Hematopoietic multipotent progenitor cell treated with erythropoietin and hydrocortisone succinate and interleukin-3 and kit ligand, for 15 days (in vitro differentiated cells): ENCODE results near the gene DNAH9.
"Not testable (repeated sequence)": the region's sequence is repeated elsewhere in the genome, so short reads cannot be mapped to it uniquely, and the experiment has no call there.

Experiments used
- DNase-seq: peaks from one replicate; pipeline ENCODE4 v3.0.0-alpha.2; 2015; ENCODE audit warnings: low spot score

The DNAH9 gene

GRCh38 chr17:11916091-11916490 is 317.8 kb downstream of the DNAH9 start:
- DNase-seq: no peak

- no peak for DNase-seq
Measured at GRCh38 chr17:11917415-11917814, 319.1 kb downstream of the DNAH9 start.

GRCh38 chr17:11921296-11921695 is 323.0 kb downstream of the DNAH9 start:
- no peak for DNase-seq

GRCh38 chr17:11922638-11923037 is 324.4 kb downstream of the DNAH9 start:
- DNase-seq: no peak

GRCh38 chr17:11924076-11924475 is 325.8 kb downstream of the DNAH9 start:
- DNase-seq: no peak

GRCh38 chr17:11925262-11926021 is 327.2 kb downstream of the DNAH9 start:
- no peak for DNase-seq

- no peak for DNase-seq
Measured at GRCh38 chr17:11928436-11928835, 330.2 kb downstream of the DNAH9 start.

GRCh38 chr17:11932337-11932898 is 334.1 kb downstream of the DNAH9 start:
- DNase-seq: no peak

GRCh38 chr17:11935734-11936406 is 337.6 kb downstream of the DNAH9 start:
- DNase-seq: peak; percentile 66

- no peak for DNase-seq
Measured at GRCh38 chr17:11940904-11941303, 342.6 kb downstream of the DNAH9 start.

GRCh38 chr17:11943086-11943485 is 344.8 kb downstream of the DNAH9 start:
- not testable (repeated sequence) for DNase-seq

- DNase-seq: no peak
Measured at GRCh38 chr17:11943759-11944347, 345.6 kb downstream of the DNAH9 start.

GRCh38 chr17:11944587-11944986 is 346.3 kb downstream of the DNAH9 start:
- no peak for DNase-seq

GRCh38 chr17:11948789-11949188 is 350.5 kb downstream of the DNAH9 start:
- no peak for DNase-seq

GRCh38 chr17:11949571-11949970 is 351.3 kb downstream of the DNAH9 start:
- not testable (repeated sequence) for DNase-seq

- DNase-seq: no peak
Measured at GRCh38 chr17:11950771-11951519, 352.7 kb downstream of the DNAH9 start.

- no peak for DNase-seq
Measured at GRCh38 chr17:11952610-11953009, 354.3 kb downstream of the DNAH9 start.

- no peak for DNase-seq
Measured at GRCh38 chr17:11953924-11954323, 355.7 kb downstream of the DNAH9 start.

GRCh38 chr17:11954936-11955335 is 356.7 kb downstream of the DNAH9 start:
- DNase-seq: no peak

- DNase-seq: no peak
Measured at GRCh38 chr17:11969565-11969964, 371.3 kb downstream of the DNAH9 start.

- not testable (repeated sequence) for DNase-seq
Measured at GRCh38 chr17:11972741-11973140, 374.5 kb downstream of the DNAH9 start.

- DNase-seq: no peak
Measured at GRCh38 chr17:11979795-11980194, 381.5 kb downstream of the DNAH9 start.
